ENCODE data around the gene SCN5A.

DNA sequence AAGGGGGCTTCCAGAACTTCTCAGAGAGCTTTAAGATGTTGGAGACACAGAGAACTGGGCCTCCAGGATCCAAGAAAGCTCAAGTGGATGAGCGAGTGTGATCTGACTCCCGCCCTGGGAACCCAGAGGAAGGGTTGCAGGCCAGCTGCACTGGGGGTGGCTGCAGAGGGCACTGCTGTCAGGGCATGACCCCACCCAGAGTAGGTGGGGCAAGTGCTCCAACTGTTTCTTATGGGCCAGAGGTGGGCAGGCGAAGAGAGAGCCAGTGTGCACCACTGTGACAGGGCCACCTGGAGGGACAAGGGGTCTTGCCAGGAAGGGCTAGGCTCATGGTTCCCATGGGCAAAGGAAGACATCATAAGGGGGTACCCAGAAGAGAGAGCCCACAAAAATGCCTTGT, 104.6 kb downstream of the SCN5A start:
- no peak for TF ChIP-seq EZH2 (IDR thresholded peaks at IDR 0.05)
- no peak for TF ChIP-seq POLR2AphosphoS5 (IDR thresholded peaks at IDR 0.05; ENCODE audit: borderline replicate concordance, low read depth, low read length)
